NCI-H226 (cell line): ENCODE data around the gene MYO5C.

Experiments
- DNase-seq: peaks from one replicate; pipeline ENCODE4 v3.0.0-alpha.2; 2015

Gene MYO5C

DNA sequence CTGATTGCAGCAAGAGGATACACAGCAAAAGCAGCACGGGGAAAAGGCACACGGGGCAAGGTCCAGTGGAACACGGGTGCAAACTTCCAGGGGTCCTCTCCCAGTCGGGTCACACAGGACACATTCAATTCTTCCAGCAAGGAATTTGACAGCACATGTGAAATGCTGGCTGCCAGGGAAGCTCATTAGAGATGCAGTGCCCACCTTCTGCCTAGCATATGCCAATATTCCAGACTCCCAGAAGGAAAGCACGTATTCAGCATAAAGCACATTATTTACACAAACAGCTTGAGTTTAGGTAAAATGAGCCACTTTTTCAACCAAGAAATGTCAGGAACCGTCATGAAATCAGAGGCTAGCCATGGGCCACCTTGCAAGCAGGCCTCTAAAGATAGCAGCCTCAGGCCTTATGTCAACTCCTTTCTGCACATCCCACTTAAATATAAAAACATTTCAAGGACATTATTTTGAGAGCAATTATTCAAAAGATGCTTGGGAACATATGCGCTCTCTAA, 19.3 kb downstream of the MYO5C start:
- DNase-seq = no peak

DNA sequence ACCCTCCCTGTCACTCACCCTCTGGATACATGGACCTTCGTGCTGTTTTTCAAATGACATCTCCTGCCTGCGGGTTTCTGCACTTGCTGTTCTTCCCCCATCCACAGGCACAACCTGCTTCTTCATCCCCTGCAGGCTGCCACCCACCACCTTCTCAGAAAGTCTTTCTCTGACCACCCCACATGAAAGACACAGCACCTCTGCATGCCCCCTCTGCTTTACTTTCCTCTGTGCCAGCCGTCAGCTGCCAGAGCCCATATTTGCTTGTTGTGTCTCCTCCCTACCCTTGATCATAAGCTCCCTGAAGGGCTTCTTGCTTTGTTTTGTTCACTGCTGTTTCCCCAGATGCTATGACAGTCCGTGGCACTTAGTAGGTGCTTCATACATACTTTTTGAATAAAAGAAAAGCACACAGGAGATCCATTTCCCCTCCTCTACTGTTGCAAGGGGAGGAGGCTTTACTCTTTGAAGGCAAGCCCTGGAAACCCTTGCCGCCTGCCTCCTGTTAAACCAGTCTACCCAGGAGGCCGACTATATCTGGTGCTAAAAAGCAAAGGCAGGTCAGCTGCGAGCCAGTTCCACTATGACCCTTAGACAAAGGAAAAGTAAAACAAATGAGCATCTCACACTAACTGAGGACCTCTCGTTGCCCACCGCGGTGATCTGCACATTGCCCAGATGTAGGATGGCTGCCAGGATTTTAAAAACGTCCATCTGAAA, 31.9 kb downstream of the MYO5C start:
- no peak for DNase-seq

GRCh38 chr15:52262364-52262763, 33.2 kb downstream of the MYO5C start:
- no peak for DNase-seq

DNA sequence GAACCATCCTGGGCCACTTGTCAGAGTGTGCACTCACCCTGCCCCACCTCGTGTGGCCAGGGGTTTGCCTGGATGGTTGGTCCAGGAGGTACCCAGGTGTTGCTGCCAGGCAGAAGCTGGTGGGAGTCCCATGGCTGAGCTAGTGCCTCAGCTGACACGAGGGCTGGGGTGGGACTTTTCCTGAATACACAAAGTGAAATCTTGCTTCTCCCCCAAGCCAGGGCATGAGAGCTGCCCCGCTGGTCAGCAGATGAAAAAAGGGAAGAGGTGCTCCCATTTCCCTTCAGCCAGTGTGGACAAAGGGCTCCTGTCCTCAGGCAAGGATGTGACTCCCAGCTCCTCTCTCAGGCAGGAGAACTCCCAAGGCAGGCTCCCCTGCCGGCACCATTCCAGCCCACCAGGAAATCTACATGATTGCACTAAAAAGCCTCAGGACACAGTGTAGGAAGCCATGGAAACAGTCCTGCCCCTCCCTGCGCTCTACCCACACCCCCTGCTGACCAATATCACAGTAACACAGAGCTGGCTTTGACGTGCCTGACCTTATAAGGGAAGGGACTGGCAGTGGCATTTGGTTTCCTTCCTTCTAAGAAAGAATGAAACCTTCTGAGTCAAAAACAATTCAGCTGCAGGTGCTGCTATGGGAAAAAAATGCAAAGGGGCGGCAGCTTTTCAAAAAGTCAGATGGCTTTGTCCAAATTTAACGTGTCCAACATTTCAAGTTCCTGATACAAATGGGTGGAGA, 33.9 kb downstream of the MYO5C start:
- DNase-seq = no peak

DNA sequence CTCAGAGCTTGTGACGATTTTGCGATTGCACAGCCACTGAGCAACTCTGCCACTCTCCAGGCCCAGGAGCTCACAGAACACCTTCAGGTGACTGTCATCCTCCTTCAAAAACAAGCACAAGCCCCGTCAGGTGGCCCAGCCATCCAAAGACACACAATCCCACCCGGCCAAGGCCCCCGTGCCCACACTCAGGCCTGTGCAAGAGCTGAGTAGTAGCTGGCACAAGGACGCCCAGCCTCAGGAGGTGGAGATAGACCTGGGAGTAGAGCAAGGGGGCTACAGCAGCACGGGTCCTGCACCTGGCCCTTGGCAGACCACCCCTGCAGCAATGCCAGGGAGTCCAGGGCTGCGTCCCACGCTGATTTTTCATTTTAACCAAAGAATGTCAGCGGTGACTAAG, 34.6 kb downstream of the MYO5C start:
- no peak for DNase-seq

GRCh38 chr15:52259503-52259902, 36.1 kb downstream of the MYO5C start:
- DNase-seq = no peak

- no peak for DNase-seq
Observed at GRCh38 chr15:52258461-52258860, 37.1 kb downstream of the MYO5C start.

DNA sequence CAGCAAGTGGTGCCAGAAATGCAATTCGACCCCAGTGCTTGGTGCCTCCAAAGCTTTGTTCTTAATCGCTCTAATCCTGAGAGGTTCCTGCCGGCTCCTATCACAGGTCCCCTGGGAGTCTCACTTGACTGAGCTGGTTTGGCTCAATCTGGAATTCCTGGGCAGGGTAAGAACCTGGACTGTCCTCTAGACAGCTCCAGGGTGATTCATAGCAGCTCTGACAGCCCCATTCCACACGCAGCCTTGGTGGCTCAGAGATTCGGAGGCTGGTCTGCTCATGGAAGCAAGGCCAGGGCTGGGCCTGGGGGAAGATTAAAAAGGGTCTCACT, 37.9 kb downstream of the MYO5C start:
- DNase-seq = no peak

DNA sequence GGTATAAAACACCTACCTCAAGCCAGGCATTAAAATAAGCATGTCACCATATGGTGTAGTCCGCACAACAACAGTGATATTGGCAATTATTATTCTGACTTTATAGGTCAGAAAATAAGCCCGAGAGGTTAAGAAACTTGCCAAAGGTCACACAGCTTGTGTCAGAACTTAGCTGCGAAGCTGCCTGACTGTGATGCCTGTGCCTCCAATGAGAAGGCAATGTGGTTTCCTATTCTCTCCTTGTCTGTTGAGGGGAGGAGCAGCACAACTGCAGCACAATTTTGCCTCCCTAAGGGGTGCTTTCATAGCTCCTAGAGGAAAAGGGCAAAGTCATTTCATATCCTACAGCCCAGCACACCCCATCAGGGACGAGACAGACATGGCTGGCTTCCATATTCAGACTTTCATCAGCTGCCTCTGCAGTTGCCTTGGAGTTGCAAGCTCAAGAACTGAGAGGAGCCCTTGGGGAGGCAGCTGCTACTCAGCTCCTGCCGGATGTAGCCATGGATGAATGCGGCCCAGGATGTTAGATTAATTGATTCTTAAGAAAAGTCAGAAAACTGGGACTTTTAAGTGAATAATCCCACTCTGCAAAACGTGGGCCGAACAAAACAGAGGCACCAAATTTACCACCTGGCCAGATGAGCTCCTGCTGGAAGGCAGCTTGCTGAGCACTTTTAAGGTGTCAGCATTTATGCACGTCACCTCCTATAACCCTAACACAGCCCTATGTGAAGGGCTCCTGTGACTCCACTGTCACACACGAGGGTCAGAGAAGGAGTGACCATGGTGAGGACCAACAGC, 38.5 kb downstream of the MYO5C start:
- DNase-seq = no peak

DNA sequence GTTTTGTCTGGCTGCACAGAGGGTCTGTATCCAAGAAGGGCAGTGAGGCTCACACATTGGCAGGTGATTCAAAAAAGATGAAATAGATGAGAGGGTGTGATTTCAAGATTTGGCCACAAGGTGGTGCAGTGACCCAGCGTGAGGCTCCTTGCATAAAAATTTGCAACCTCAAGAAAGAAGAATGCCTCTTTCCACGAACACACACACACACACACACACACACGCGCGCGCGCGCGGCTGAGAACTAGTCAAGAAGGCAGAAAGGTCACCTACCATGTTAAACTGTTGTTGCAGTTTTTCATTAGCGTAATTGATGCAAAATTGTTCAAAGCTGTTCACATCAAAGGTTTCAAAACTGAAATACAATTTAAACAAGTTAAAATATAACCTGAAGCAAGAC, 39.2 kb downstream of the MYO5C start:
- DNase-seq = peak; percentile 66

DNA sequence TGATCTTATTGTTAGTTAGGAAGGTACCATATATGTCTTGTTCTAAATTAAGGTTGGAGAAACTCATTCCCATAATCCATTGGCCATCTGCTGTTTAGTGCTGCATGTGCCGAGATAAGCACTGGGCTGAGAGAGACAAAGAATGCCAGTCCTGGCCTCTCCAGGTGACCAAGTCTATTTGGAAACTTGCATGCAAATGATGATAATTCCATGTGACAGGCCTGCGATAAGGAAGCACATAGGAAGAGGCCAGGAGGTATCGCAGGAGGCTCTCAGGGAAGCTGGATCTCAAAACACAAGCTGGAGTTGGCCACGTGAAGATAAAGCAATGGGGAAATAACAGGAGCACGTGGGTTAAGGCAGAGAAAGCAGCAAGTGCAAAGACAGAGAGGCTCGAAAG, 39.7 kb downstream of the MYO5C start:
- DNase-seq = no peak

GRCh38 chr15:52255008-52255407, 40.6 kb downstream of the MYO5C start:
- DNase-seq = no peak

DNA sequence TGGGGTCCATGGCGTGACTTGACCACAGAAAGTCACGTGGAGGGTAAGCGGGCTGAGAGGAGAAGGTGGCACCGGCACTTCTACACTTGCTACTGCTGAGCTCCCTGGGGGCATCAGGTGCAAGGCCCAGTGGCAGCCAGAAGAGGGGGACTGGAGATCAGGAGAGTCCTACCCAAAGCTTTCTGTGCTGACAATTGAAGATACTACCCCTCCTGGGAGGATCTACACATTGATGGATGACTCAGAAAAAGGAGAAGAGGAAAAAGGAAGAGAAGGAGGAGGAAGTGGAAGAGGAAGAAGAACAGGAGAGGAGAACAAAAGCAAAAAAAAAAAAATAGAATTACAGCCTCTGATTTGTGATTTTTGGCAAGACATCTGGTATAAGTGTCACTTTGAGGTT, 41.2 kb downstream of the MYO5C start:
- no peak for DNase-seq

GRCh38 chr15:52252781-52253180, 42.8 kb downstream of the MYO5C start:
- DNase-seq = peak; percentile 91

DNA sequence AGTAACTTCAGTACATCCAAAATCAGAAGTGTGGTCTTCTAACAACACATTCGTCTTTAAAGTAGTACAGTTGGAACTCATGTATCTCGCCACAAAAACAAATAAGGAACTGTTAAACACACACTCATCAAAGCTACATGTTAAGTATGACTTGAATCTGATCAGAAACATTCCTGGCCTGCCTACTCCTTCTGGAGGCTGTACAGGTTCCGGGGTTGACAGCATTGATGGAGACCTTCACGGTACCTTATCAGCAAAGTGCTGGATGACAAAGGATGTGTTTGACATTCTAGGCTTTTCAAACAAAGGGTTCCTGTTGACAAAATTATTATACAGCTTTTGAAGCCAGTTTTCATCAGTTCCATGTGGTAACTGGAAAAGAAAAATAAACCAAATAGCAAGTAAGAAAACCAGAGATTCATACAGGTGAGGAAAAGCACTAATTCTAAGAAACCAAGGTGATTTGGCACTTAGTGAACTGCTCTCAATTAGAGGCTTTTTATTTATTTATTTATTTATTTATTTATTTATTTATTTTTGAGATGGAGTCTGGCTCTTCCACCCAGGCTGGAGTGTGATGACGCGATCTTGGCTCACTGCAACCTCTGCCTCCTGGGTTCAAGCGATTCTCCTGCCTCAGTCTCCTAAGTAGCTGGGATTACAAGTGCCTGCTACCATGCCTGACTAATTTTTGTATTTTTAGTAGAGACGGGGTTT, 44.3 kb downstream of the MYO5C start:
- no peak for DNase-seq

- DNase-seq = no peak
Observed at GRCh38 chr15:52247461-52247860, 48.1 kb downstream of the MYO5C start.

- peak; percentile 95 for DNase-seq
Observed at GRCh38 chr15:52246686-52247431, 48.7 kb downstream of the MYO5C start.

DNA sequence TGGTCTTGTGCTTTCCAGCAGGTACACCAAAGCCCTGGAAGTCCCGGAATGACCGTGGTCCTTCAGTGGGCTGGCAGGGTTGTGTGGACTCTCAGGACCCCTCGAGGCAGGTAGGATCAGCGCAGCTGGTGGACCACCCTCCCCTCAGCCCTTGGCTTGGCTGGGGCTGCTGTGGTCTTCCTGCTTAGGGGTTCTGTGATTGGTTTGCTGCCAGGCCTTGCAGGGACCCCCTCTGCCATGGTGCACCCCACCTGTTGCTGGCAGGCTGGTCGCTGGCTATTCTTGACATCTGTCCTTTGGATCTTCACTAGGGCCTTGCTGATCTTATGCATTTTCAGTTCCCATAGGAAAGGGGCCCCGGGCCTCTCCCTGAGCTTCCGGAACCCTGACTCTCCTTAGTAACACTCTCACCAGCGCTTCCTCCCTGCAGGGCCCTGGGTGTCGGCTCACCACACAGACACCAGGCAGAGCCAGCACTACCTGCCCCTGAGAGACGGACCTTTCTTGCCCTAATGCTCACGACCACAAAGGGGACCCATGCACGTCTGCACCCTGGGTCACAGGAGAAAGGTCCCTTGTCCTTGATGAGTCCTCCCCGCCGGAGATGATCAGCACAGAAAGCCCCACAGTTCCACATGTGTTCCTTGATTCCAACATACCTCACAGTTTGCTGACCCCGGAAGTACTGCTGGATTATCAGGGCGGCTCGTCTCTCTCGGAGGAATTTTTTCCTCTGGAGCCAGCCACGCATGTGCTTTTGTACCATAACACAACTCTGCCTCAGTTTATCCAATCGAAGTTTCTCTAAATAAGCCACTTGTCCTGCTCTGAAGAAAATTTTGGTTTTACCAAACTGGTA, 51.7 kb downstream of the MYO5C start:
- no peak for DNase-seq

DNA sequence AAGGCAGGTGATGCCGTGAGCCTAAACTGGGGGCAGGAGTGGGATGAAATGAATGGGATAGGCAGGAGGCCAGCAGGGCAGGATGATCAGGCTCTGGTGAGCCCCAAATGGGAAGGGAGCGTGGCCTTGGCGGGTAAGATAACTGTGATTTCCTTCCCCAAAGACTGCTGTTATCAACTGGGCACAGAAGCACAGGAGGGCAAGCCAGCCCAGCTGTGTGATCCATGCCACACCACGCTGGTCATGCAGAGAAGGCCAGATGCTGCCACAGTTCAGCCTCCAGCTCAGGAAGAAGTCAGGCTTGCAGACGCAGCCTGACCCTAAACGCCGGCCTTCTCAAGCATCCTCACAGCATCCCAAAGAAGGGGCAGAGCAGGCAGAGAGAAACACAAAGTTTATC, 52.3 kb downstream of the MYO5C start:
- DNase-seq = no peak

GRCh38 chr15:52241489-52241888, 54.1 kb downstream of the MYO5C start:
- DNase-seq = no peak

- no peak for DNase-seq
Observed at GRCh38 chr15:52240166-52240565, 55.4 kb downstream of the MYO5C start.
